Measurements from ENCODE around the gene TGFBR2. TPM values are rescaled to one million over a fixed set of nuclear protein-coding genes. Genes with fewer than 3 reads are reported as not detected.

Gene TGFBR2
- 257 and 406 TPM in 2 replicates for total RNA-seq

DNA sequence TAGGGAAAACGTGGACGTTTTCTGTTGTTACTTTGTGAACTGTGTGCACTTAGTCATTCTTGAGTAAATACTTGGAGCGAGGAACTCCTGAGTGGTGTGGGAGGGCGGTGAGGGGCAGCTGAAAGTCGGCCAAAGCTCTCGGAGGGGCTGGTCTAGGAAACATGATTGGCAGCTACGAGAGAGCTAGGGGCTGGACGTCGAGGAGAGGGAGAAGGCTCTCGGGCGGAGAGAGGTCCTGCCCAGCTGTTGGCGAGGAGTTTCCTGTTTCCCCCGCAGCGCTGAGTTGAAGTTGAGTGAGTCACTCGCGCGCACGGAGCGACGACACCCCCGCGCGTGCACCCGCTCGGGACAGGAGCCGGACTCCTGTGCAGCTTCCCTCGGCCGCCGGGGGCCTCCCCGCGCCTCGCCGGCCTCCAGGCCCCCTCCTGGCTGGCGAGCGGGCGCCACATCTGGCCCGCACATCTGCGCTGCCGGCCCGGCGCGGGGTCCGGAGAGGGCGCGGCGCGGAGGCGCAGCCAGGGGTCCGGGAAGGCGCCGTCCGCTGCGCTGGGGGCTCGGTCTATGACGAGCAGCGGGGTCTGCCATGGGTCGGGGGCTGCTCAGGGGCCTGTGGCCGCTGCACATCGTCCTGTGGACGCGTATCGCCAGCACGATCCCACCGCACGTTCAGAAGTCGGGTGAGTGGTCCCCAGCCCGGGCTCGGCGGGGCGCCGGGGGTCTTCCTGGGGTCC lies at the start of gene TGFBR2:
Gene TGFBR2, plus strand, starts transcription at position 301 of the 731 bp plus-strand sequence. Its CDS starts 283 bp downstream, at position 584.

